GM19324 (cell line): ENCODE data around the gene MAMLD1.

Experiments
- ATAC-seq: cut with Tn5 transposase; IDR thresholded peaks from one replicate; pipeline ENCODE4 v1.9.1; 2021; ENCODE audit warnings: mild to moderate bottlenecking, moderate library complexity; ENCODE audit not compliant: unreplicated experiment, low FRiP score

Gene MAMLD1

DNA sequence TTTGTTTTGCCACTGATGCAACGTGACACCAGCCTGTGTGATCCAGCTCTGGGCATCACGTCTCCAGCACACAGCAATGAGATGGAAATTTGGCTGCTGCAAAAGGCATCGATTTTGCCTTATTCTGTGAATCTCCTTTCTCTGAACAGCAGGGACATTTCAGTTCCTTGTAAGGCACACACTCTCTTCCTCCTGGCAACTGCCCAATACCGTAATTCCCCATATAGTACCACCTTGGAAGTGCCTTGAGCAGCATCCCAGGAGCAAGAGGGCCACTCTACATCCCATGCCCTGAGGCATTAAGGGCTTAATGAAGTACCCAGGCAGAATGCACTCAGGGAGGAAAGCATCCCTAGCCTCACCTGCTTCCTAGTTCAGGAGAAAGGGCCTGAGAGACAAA is 10.5 kb upstream of the MAMLD1 start:
- no peak for ATAC-seq

- no peak for ATAC-seq
Measured at GRCh38 chrX:150355913-150356312, 7.2 kb upstream of the MAMLD1 start.

- ATAC-seq, result no peak
Measured at GRCh38 chrX:150357790-150358189, 5.3 kb upstream of the MAMLD1 start.

DNA sequence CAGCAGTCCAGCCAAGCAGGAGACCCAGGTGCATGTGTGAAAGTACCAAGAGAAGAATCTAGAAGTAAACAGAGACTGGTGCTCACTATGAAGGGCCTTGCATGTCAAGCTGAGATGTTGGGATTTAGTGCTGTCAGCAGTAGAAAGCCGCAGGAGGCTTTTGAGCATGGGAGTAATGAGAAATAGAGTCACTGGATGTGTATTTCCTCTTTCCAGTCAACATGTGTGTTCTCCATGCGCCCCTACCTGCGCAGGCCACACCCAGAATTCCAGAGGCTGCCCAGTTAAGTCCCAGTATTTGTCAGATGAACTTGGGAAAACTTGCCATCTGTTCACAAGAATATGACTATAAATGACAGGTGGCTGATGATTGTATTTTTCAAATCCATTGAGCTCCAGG is 4.5 kb upstream of the MAMLD1 start:
- no peak for ATAC-seq

DNA sequence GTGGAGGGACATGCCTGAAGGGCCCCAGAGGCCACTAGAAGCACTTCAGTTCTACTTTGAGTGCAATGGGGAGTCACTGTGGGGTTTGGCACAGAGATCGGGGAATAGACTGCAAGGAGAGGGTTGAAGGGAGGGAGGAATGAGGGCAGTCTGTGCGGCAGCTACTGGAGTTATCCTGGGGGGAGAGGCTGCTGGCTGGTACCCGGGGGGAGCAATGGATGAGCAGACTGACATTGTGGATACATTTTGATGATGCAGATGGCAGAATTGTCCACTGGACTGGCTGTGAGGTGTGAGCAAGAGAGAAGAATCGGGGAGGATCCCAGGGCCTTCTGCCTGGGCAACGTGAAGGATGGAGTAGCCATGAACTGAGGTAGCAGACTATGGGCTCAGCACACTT is 2.8 kb upstream of the MAMLD1 start:
- ATAC-seq, result no peak

DNA sequence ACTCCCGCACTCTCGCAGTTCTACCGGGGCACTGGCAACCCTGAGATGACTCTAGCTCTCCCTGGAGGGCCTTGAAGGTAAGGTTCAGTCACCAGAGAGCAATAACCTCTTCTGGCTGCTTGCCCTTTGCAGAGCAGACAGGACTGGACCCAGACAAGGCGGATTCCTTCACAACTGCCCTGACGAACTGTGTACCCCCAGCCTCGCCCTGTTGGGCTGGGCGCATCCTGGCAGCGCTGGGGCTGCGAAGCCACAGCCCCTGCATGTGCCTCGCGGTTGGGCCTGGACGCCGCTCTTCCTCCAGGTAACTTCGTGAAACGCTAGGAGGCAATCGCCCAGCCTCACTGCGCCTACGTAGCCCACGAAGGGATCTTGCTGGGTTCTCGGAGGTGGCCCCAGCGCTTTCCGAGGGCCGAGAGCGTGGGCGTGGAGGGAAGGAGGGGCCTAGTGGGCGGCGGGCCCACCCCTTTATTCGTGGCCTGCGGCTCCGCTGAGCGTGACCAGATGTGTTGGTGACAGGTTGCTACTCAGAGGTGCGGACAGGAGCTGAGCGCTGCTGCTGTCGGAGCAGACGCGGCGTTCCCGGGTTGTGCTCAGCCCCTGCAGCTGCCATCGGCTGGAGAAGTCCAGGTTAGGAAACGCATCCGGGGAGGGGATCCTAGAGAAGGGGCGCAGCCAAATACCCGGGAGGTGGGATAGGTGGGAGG is 1.9 kb upstream of the MAMLD1 start:
- no peak for ATAC-seq

DNA sequence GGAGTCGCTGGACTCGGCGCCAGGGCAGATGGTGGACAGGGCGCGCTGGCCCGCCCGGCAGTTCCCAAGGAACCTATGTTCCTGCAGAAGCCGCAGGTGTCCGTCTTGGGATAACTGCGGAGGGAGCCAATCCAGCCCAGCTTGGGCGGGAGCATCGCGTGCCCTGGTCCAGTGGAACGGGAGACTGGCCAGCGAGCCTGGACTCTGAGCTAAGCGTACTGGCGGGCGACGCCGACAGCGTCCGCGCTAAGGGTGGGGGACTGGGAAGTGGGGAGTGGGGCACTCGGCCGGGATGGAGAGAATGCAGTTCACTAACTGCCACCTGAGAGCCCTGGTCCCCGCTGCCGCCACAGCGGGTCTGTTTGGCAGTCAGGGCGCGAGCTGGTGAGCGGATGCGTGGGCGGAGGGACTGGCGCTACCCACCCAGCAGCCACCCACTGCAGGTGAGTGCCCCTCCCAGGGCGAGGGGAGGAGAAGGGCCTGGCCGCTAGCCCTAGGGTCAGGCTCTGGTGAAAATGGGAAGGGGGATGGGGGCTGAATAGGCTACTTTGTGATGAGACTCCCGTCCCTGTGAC is 1.3 kb upstream of the MAMLD1 start:
- ATAC-seq, result no peak

GRCh38 chrX:150363561-150364346 is 637 bp downstream of the MAMLD1 start:
- ATAC-seq, result no peak

DNA sequence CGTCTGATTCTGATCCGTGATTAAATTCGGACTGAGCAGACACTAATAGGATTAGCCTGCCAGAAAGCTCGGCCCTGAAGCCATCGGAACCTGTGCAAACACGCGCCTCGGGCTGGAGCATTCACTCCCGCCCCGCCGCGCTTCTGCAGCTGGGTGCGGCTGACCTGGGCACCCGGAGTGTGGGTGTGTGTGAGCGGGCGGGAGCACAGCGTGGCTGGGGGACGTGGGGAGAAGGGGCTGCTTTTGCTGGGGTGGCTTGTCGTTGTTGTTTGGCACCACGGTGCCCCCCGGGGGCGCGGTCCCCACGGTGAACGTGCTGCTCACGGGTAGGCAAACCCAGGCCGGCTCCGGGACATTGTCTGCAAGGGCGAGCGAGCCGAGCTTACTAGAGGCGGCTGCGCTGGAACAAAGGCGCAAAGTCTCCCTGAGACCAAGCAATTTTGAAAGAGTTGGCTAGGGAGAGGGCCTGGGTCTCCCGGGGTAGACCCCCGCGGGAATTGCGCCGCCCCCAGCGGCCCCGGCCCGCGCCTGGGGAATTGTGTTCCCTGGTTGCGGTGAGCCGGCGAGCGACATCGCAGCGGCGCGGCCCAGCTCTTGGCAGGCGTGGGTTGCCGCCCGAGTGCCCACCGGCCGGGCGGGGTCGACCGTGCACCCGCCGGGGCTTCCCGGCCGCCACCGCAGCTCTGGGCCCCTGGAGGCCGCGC is 1.4 kb downstream of the MAMLD1 start:
- ATAC-seq, result no peak

DNA sequence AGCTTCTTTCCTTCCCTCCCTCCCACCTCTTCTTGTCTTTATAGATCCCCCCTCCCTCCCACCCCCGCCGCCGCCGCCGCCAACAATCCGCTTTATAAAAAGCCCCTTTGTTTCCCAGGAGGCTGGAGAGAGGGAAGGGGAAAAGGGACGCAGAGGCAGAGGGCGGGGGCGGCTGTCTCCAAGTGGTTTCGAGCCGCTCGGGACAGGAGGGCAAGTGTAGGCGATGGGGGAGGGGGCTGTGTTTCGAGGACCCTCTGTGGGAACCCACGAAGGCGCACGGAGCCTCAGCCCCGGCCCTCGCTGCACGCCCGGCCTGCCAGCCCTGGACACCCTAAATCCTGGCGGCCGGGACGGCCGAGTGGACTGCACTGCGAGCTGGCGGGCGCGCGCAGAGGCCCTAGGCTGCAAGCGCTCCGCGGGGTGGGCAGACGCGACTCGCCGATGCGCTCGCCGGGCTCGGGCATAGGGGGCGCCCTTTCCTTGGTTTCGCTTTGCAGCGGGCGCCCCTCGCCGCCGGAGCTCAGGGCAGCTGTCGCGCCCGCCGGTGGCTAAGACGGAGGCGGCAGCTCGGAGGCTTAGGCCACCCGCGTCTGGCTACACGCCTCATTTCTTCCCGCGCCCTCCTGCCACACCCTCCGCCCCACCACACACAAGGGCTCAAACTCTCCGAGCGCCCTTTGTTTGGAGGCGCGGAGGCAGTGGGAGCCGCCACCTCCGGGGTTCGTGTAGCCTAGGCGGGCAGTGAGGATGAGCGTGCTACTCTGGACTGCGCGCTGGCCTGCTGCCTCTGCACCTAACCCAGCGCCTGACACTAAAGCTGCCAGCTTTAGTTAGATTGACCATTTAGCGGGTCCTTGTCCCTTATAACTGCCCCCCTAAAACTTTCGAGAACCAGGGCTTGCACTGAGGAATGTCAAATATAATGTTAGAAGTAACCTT is 2.2 kb downstream of the MAMLD1 start:
- no peak for ATAC-seq

DNA sequence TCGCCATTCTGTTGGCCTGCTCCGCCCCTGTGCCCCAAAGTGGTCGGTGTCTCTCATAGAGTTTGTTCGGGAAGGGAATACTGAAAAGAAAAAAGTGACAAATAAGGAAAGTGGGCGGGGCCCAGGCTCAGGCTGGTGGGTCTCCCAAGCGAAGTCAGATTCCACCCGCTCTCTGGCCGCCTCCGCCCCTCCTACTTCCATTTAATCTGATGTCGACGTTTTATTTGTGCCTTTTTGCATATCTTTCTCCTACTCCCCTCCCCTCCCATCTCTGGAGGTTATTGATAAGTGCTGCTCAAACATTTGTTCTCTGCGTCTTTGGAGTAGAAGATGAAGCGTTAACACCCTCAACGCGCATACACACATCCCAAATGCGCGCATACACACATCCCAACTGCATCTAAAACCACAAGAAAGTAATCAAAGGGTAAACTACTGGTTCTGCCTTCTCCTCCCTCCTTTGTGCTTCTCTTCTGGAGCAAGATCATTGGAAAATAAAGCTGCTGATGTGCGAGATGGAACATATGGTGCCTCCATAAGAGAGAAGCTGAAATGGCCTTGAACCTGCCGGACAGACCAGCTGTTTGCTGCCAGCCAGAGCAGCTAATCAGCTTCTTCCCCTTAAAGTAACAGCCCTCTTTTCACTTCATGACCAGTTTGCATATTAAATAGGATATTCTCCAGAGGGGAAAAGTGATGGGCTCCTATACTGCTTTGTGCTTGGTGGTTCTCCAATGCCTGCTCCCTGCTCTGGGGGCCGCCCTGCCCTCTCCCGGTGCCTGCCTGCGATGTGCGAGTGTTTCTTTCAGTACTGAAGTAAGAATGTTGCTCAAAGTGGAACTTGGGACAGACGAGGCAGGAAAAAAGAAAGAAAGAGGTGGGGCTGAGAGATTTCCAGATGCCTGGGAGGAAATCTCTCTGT is 3.1 kb downstream of the MAMLD1 start:
- ATAC-seq, result no peak

GRCh38 chrX:150366951-150367545 is 3.9 kb downstream of the MAMLD1 start:
- no peak for ATAC-seq

DNA sequence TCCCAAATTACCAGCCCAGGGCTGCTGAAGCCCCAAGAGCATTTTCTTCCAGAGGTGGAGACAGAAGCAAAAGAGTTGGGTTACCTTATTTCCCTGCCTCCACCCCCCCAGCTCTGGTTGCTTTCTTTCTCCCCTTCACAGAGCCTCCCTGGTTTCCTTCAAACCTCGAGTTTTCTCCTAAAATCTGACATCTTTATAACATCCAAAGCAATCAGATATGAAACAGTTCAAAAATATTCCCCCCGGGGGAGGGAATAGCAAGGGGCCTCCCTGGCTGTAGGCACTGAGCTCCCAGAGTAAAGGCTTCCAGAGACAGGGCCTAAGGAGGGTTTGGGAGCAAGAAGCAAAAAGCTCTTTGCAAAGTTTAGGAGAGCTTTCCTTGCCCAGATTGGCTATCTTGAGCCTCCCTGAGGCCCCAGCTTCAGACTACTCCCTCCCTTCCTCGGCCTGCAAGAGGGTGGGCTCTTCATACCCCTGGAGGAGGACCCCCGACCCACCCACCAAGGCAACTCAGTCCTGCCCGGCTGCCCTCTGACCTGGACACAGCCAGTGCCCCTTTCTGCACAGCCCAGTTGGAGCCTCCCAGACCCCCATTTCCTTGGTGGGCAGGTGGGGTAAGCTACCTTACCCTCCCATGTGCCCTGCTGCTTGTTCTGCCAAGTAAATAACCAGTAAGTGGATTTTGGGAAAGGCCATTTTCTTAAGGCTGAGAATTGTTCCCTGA is 7.6 kb downstream of the MAMLD1 start:
- no peak for ATAC-seq

DNA sequence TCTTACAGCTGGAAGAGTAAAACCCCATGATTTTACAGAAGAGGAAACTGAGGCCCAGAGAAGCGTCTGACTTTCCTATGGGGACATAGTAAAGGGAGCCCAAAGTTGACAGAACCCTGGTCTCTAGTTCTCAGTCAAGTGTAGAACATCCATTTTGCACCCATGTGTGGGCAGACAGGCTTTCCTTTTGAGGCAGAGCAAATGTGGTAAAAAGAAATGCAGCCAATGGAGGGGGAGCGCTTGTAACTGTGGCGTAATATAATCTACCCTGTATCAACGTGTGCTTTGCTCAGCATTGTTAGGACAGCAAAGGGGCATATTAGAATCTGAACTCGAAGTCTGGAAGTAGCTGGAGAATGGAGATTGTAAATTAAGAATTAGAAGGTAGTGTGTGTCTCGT is 8.8 kb downstream of the MAMLD1 start:
- ATAC-seq, result no peak

DNA sequence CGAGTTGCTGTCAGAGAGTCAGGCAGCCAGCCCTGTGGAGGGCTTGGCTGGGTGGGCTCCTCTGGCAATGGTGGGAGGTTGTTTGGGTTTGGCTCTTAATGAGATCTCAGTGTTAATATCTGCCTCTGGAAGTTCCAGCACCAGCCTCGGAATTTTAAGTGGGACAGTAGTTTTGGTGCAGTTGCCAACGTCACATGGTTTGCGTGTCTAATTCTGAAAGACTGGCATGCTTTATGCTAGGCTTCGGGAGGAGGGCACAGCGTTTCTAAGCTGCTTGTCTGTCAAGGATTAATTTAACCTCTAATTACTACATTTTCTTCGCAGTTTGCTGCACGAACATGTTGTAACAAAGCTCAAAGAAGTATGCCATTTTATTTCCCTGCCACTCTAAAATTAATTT is 9.2 kb downstream of the MAMLD1 start:
- no peak for ATAC-seq

DNA sequence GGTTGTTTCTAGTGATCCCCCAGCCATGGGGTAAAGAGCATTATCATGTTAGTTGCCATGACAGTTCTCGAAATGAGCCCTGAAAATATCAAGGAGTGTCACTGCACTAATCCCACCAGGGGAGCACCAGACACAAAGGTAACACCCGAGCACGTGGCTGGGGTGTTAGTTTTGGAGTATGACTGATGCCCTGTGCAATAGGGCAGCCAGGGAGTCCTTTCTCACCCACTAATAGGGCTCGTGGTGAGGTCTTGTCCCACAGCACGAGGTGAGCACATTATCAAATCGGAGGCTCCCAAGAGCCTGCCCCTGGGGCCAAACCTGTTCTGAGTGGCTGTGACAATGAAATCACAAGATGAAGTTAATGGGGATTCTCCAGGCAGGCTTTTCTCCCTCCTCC is 9.6 kb downstream of the MAMLD1 start:
- ATAC-seq, result no peak

- no peak for ATAC-seq
Measured at GRCh38 chrX:150375243-150375770, 12.2 kb downstream of the MAMLD1 start.

DNA sequence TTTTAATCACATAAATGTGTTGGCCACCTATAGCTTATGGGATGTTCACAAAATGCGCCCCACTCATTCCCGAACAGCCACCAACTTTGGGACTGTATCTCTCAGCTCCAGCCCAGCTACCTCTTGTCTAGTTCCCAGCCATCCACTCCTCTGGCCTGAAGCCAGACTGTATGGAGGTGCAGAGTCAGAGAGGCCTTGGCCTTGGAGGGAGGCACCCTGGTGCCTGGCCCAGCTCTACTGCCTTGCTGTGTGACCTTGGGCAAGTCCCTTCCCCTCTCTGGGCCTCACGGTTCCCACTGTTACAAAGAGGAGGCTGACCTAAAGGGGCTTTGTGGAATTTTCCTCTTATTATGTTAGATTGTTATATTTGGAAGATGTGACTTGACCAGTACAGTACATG is 13.9 kb downstream of the MAMLD1 start:
- ATAC-seq, result no peak
